ENCODE data around the gene GLRX3.

Gene GLRX3

GRCh38 chr10:130203626-130204025 is 67.4 kb downstream of the GLRX3 start:
- no peak for TF ChIP-seq CTCF (IDR thresholded peaks at IDR 0.05; ENCODE audit: extremely low read depth, missing control alignments)
- DNase-seq (ENCODE audit: low spot score): no peak

- TF ChIP-seq CTCF (IDR thresholded peaks at IDR 0.05; ENCODE audit: extremely low read depth, missing control alignments): no peak
- no peak for DNase-seq (ENCODE audit: low spot score)
These were observed 70.1 kb downstream of the GLRX3 start for GRCh38 chr10:130206216-130206737.

GRCh38 chr10:130207205-130207604 is 71.0 kb downstream of the GLRX3 start:
- no peak for TF ChIP-seq CTCF (IDR thresholded peaks at IDR 0.05; ENCODE audit: extremely low read depth, missing control alignments)

GRCh38 chr10:130208807-130209206 is 72.6 kb downstream of the GLRX3 start:
- DNase-seq (ENCODE audit: low spot score): no peak
- TF ChIP-seq CTCF (IDR thresholded peaks at IDR 0.05; ENCODE audit: extremely low read depth, missing control alignments): no peak

More at GRCh38 chr10:130207205-130207604, 71.0 kb downstream of the GLRX3 start:
- DNase-seq (ENCODE audit: low spot score): no peak

GRCh38 chr10:130212746-130213145 is 76.6 kb downstream of the GLRX3 start:
- no peak for TF ChIP-seq CTCF (IDR thresholded peaks at IDR 0.05; ENCODE audit: extremely low read depth, missing control alignments)
- no peak for DNase-seq (ENCODE audit: low spot score)

- no peak for DNase-seq (ENCODE audit: low spot score)
- no peak for TF ChIP-seq CTCF (IDR thresholded peaks at IDR 0.05; ENCODE audit: extremely low read depth, missing control alignments)
These were observed 77.3 kb downstream of the GLRX3 start for GRCh38 chr10:130213286-130214080.

- TF ChIP-seq CTCF (IDR thresholded peaks at IDR 0.05; ENCODE audit: extremely low read depth, missing control alignments): no peak
- no peak for DNase-seq (ENCODE audit: low spot score)
These were observed 78.2 kb downstream of the GLRX3 start for GRCh38 chr10:130214431-130214830.
